PFSK-1 (cell line): Measurements from ENCODE around the gene METTL14.

ENCODE experiments used
- POLR2AphosphoS5 ChIP-seq: IDR thresholded peaks from 2 replicates; pipeline ENCODE4 v1.6.1; 2012; ENCODE audit warnings: low read depth, mild to moderate bottlenecking, control low read depth, low read length, moderate library complexity
- TF ChIP-seq, protein P1 (sequence below), 2 experiments: IDR thresholded peaks; 2 replicates each; pipeline versions ENCODE4 v1.6.1 to v1.8.0; 2011 to 2012; ENCODE audit warnings: low read depth in 2 of 2, low read length in 2 of 2, control low read depth in 1 of 2, inconsistent platforms in 1 of 2, mild to moderate bottlenecking in 1 of 2, moderate library complexity in 1 of 2; ENCODE audit not compliant: insufficient read depth in 1 of 2

DNA sequence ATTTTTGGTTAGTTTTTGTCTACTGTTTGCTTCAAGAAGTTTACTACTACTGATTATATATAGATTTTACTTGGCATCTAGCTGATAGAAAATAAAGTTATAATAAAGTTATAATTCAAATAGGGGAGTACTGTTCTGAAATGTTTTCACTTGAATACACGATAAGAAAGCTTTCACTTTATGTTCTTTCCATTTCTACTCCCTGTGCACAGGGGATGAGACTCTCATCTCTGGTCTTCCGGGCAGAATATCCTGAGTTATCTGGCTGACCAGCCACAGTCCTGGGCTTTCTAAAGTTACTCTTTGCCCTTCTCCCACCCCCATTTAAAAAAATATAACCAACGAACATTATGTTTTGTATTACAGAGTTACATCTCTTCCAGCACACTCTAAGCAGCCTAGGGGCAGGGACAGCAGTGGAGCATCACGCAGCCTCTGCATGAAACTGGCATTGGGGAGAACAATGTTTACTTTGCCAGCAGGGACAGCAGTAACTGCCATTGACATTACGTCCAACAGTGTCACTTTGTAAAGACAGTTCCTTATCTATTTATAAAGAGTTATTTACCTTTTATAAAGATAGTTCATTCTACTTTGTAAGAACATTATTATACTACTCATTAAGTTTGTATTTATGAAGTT lies 64.3 kb downstream of the METTL14 start:
- TF ChIP-seq POLR2AphosphoS5: no peak
- TF ChIP-seq, protein P1, sequence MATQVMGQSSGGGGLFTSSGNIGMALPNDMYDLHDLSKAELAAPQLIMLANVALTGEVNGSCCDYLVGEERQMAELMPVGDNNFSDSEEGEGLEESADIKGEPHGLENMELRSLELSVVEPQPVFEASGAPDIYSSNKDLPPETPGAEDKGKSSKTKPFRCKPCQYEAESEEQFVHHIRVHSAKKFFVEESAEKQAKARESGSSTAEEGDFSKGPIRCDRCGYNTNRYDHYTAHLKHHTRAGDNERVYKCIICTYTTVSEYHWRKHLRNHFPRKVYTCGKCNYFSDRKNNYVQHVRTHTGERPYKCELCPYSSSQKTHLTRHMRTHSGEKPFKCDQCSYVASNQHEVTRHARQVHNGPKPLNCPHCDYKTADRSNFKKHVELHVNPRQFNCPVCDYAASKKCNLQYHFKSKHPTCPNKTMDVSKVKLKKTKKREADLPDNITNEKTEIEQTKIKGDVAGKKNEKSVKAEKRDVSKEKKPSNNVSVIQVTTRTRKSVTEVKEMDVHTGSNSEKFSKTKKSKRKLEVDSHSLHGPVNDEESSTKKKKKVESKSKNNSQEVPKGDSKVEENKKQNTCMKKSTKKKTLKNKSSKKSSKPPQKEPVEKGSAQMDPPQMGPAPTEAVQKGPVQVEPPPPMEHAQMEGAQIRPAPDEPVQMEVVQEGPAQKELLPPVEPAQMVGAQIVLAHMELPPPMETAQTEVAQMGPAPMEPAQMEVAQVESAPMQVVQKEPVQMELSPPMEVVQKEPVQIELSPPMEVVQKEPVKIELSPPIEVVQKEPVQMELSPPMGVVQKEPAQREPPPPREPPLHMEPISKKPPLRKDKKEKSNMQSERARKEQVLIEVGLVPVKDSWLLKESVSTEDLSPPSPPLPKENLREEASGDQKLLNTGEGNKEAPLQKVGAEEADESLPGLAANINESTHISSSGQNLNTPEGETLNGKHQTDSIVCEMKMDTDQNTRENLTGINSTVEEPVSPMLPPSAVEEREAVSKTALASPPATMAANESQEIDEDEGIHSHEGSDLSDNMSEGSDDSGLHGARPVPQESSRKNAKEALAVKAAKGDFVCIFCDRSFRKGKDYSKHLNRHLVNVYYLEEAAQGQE (IDR thresholded peaks at IDR 0.05; ENCODE audit: insufficient read depth in 1 of 2, low read depth in 2 of 2, low read length in 2 of 2): no peak
